Coronary artery (tissue), 2 donors: ENCODE data around the gene CRTAC1.
"Not testable (repeated sequence)": the region's sequence is repeated elsewhere in the genome, so short reads cannot be mapped to it uniquely, and the experiment has no call there.

Source experiments
- DNase-seq: peaks from one replicate; pipeline ENCODE4 v3.0.0-alpha.2; 2017; ENCODE audit warnings: low spot score
- H3K27ac ChIP-seq, 2 donors: fragments of 200-600 bp; sonication (generic); one replicate each; pipeline ENCODE4 v1.5.1; 2016 to 2019
- H3K4me3 ChIP-seq: fragments of 200-600 bp; sonication (generic); 2 replicates; pipeline ENCODE4 v1.5.1; 2016; ENCODE audit warnings: mild to moderate bottlenecking, moderate library complexity
- TF ChIP-seq, protein P1 (sequence below): fragments of 200-600 bp; sonication (generic); IDR thresholded peaks from one replicate; pipeline ENCODE4 v1.5.1; 2019; ENCODE audit warnings: antibody characterized with exemption

Gene CRTAC1

DNA sequence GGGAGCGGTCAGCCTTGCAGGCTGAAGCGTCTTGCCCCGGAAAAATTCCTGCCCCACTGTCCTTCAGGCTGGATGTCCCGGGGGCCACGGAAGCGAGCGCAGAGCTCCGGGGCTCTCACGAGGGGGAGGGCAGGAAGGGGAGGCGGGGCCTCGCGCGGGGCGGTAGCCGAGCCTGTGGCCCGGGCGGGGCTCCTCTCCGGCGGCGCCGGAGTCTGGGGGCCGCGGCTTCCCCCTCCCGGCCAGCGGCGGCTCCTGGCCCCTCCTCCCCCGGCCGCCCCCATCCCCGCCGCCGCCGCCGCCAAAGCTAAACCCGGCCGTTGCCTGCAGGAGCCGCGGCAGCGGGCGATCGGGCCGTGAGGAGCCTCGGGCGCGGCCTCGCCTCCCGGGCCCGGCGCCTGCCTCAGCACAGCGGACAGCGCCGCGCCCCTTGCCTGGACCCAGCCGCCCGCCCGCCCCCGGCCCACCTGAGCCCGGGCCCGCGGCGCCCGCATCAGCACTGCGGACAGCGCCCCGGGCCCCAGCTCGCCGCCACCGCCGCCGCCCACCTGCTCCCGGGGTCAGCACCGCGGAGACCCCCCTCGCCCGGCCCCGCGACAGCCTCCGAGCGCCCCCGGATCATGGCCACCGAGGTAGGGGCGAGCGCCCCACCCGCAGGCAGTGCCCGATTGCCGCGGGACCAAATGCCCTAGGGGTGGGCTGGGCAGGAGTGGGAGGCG, 180.6 kb downstream of the CRTAC1 start, which contains the start of gene GOLGA7B:
GOLGA7B (plus strand) TSS at position 157 of the 716 bp plus-strand sequence; CDS start at position 618, 461 bp downstream.
- Histone ChIP-seq H3K27ac (no peak within 1 kb of the TSS), H3K4me3 (peak within 1 kb of the TSS; percentile 68)
- TF ChIP-seq, protein P1, sequence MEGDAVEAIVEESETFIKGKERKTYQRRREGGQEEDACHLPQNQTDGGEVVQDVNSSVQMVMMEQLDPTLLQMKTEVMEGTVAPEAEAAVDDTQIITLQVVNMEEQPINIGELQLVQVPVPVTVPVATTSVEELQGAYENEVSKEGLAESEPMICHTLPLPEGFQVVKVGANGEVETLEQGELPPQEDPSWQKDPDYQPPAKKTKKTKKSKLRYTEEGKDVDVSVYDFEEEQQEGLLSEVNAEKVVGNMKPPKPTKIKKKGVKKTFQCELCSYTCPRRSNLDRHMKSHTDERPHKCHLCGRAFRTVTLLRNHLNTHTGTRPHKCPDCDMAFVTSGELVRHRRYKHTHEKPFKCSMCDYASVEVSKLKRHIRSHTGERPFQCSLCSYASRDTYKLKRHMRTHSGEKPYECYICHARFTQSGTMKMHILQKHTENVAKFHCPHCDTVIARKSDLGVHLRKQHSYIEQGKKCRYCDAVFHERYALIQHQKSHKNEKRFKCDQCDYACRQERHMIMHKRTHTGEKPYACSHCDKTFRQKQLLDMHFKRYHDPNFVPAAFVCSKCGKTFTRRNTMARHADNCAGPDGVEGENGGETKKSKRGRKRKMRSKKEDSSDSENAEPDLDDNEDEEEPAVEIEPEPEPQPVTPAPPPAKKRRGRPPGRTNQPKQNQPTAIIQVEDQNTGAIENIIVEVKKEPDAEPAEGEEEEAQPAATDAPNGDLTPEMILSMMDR: no peak
- no peak for DNase-seq

DNA sequence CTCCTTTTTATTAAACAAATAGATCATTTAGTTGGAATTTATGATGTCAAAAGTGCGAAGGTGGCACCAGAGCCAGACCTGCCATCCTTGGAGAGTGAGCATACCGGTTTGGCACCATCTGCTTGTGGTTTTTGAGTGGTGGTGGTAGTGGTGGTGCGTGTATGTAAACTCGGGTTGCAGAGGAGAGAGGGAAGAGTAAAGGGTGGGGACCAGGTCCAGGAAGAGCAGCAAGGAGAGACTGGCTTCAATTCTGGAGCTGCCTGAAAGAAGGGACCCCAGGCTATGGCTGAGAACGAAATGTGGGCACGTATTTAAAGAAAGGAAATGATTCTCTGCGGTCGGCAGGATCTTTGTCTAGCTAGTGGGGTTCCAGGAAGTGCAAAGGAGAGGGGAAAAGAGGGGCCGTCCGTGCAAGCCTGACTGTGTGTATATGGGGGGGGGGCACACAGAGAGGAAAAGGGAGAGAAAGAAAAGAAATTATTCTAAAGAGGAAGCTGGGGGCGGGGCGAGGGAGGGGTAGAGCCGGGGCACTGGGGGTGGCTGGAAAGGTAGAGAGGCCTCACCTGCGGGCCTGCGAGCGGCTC, 181.2 kb downstream of the CRTAC1 start:
- peak overlapping the region; percentile 68 for H3K4me3 ChIP-seq
- no peak overlapping the region for H3K27ac ChIP-seq
- DNase-seq: no peak
- TF ChIP-seq, protein P1: no peak

DNA sequence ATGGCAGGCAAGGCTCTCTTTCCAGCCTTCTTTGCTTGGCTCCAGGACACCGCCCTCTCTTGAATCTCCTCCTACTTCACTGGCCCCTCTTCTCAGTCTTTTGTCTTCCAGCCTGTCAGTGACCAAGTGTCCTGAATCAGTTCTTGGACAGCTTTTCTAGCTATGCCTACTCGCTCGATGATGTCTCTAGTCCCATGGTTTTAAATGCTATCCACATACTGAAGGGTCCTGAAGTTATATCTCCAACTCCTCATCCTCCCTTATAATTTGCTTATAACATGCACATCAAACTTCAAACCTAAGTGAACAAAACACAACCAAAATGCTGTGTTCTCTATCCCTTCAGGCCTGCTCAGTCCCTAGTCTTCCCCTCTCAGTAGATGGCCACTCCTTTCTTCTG, 185.7 kb downstream of the CRTAC1 start:
- TF ChIP-seq, protein P1: no peak
- H3K4me3 ChIP-seq: no peak overlapping the region
- DNase-seq: no peak
- H3K27ac ChIP-seq: no peak overlapping the region

DNA sequence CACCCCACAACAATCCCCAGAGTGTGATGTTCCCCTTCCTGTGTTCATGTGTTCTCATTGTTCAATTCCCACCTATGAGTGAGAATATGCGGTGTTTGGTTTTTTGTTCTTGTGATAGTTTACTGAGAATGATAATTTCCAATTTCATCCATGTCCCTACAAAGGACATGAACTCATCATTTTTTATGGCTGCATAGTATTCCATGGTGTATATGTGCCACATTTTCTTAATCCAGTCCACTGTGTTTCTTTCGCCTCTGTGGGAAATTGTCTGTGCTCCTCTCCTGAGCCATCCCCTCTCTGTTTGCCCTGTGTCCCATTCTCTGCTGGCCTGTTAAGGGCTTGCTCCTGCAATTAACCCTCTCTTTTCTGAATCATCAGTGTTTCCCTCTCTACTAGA, 186.4 kb downstream of the CRTAC1 start:
- not testable (repeated sequence) for H3K4me3 ChIP-seq, H3K27ac ChIP-seq, DNase-seq

DNA sequence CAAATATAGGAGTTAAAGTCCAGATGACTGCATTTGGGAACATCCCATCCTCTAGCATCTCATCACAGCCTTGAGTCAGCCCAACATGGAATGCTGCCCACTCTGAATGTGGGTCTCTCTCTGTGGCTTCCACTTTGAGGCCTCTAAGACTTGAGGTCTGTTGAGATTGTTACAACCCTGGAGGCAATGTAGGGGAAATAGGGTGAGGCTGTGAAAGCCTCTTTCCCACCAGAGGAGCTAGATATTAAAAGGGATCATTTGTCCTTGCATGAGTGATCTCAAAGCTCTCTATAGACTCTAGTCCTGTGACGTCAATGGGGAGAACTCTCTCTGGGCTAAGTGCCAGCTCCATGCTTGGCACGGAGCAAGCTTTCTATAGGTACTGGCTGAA, 187.1 kb downstream of the CRTAC1 start:
- TF ChIP-seq, protein P1: no peak
- Histone ChIP-seq H3K27ac (no peak overlapping the region), H3K4me3 (no peak overlapping the region)
- DNase-seq: no peak

DNA sequence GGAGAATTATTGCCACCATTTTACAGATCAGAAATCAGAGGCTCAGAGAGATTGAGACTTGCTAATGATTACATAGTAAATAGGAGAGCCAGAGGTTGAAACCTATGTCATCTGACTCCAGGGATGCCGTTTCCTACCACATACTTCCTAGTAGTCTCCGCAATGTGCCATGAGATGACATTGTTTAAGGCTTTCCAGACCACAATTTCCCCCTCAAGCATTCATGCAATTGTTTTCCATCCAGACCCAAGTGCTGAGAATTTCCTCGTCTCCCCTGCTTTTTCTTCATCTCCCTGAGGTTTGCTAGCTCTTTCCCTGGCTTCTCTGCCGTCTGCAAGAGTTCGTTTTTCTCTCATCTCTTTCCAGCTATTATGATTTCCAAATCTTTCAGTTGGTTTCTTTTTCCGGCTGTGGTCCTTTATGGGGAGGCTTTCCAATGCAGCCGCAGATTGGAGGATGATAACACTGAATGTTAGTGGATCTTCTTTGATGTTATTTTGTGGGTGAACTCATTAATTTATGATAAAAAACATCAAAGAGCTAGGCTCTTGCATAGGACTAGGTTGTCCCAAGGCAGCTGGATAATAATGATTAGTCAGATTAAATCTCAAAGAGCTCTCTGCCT, 187.7 kb downstream of the CRTAC1 start:
- no peak for DNase-seq
- no peak overlapping the region for H3K27ac ChIP-seq
- TF ChIP-seq, protein P1: no peak
- no peak overlapping the region for H3K4me3 ChIP-seq

DNA sequence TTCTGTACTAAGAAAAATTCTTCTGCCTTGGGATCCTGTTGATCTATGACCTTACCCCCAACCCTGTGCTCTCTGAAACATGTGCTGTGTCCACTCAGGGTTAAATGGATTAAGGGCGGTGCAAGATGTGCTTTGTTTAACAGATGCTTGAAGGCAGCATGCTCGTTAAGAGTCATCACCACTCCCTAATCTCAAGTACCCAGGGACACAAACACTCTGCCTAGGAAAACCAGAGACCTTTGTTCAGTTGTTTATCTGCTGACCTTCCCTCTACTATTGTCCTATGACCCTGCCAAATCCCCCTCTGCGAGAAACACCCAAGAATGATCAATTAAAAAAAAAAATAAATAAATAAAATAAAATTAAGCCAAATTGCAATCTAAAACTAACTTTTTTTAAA, 188.3 kb downstream of the CRTAC1 start:
- H3K27ac ChIP-seq: not testable (repeated sequence)

DNA sequence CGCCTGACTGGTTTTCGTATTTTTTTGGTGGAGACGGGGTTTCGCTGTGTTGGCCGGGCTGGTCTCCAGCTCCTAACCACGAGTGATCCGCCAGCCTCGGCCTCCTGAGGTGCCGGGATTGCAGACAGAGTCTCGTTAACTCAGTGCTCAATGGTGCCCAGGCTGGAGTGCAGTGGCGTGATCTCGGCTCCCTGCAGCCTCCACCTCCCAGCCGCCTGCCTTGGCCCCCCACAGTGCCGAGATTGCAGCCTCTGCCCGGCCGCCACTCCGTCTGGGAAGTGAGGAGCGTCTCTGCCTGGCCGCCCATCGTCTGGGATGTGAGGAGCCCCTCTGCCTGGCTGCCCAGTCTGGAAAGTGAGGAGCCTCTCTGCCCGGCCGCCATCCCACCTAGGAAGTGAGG, 189.3 kb downstream of the CRTAC1 start:
- H3K4me3 ChIP-seq, DNase-seq, H3K27ac ChIP-seq: not testable (repeated sequence)

More for the DNA sequence above, 188.3 kb downstream of the CRTAC1 start:
- H3K4me3 ChIP-seq, DNase-seq: not testable (repeated sequence)
